DMS 273 treated with DMSO at 0.1 percent for 48 hours (cell line): ENCODE results near the gene APAF1.
"Not testable (repeated sequence)": the region's sequence is repeated elsewhere in the genome, so short reads cannot be mapped to it uniquely, and the experiment has no call there.

Experiments
- DNase-seq: peaks from one replicate; lab custom pipeline; 2025; lab: John Stamatoyannopoulos, UW

APAF1 gene

GRCh38 chr12:98730412-98730811, 85.3 kb downstream of the APAF1 start:
- DNase-seq: no peak

GRCh38 chr12:98733667-98734350, 88.7 kb downstream of the APAF1 start:
- DNase-seq: no peak

DNA sequence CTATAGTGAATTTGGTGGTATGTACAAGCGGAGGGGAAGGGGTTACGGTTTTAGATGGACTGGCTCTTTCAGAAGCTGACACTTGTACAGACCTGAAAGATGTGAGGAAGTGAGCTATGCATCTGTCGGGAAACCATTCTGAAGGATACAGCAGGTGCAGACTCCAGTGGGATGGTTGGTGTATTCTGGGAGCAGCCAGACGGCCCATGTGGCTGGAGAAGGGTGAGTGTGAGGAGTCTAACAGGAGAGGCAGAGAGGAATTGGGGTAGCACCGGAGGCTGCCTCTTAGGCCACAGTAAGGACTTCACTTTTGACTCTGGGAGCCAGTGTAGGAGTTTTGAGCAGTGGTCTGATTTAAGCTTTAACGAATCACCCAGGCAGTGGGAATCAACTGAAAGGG, 90.7 kb downstream of the APAF1 start:
- no peak for DNase-seq

- no peak for DNase-seq
Measured at GRCh38 chr12:98736352-98737321, 91.5 kb downstream of the APAF1 start.

DNA sequence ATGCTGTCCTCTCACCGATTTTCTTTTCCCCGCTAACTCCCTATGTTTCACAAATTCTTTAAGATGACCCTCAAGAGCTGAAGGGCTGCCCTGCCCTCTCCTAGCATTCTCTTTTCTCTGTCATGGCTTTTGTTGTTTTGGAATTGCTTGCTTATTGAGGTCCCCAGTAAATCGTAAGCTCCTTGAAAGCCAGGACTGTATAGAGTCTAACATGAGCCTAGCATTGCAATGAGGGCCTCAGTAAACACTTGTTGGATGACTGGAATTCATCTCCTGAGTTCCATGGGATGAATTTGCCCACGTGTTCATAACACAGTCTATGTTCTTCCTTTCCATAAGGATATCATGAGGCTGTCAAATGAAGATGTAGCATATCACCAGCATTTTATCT, 92.2 kb downstream of the APAF1 start:
- DNase-seq: no peak

GRCh38 chr12:98738002-98738401, 92.9 kb downstream of the APAF1 start:
- no peak for DNase-seq

GRCh38 chr12:98738539-98738938, 93.4 kb downstream of the APAF1 start:
- no peak for DNase-seq

- no peak for DNase-seq
Measured at GRCh38 chr12:98740751-98741150, 95.7 kb downstream of the APAF1 start.

DNA sequence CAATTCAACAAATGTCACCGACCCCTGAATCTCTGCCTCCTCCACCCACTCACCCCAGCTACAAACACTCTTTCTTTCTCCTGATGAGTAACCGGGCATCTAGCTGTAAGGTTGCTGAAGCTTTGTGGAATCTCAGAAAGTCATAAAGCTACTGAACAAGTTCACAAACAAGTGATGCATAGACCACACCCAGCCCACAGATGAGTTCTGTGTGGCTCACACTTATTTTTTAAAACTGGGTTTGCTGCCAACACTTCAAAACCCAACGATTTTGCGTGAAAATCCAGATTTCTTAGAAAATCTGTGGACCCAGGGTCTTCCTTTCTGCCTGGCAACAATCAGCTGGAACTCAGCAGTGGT, 96.1 kb downstream of the APAF1 start:
- DNase-seq: no peak

GRCh38 chr12:98741556-98742265, 96.6 kb downstream of the APAF1 start:
- no peak for DNase-seq

- no peak for DNase-seq
Measured at GRCh38 chr12:98743362-98743953, 98.4 kb downstream of the APAF1 start.

GRCh38 chr12:98744680-98745079, 99.6 kb downstream of the APAF1 start:
- no peak for DNase-seq

DNA sequence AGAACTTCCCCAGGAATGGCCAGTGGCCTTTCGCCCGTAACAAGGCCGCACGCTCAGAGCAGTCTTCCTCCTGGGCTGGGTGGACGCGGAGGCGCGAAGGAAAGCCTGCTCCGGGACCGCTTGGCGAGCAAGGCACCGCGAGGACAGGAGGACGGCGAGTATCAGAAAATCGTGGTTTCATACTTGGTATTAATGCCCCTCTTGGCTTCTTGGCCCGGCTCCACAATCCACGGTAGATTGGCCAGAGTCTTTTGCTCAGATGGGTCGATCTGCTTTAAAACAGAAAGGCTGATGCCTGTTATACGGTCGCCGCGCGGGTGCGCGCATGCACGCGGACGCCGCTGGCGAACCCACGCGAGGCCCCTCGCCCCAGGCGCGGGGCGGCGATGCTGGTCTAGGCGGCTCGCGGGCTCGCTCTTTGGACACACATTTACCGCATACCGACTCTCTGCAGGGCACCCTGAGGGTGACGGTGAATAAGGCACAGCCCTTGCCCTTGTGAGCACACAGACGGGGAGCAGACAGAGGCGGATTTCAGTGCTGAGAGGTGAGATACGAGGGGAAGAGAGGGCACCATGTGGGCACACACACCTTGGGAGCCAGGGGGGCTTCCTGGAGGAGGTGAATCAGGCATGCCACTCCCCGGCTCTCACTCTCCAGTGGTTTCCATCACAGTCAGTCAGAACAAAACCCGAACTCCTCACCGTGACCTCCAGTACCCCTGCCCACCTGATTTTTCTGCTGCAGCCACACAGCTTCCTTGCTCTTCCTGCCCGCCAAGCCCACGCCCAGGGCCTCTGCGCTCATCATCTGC, 100.7 kb downstream of the APAF1 start:
- DNase-seq: no peak

- DNase-seq: no peak
Measured at GRCh38 chr12:98748463-98748862, 103.4 kb downstream of the APAF1 start.

DNA sequence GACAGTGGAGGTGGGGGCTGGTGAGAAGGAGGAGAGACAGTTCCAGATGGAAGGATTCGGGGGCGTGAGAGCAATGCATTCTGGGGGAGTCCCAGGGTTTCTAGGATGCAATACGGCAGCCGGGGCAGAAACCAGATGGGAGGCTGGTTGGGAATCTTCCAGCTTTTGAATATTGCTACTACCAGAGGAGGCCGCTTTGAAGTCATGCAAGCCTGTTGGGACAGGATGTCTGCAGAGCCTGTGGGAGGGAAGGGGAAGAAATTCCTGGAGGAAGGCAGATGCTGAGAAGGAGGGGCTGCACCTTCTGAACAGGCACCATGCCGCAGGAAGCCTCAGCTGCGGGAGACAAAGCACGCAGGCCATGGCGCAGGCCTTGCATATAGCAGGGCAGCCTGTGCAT, 105.4 kb downstream of the APAF1 start:
- DNase-seq: no peak

DNA sequence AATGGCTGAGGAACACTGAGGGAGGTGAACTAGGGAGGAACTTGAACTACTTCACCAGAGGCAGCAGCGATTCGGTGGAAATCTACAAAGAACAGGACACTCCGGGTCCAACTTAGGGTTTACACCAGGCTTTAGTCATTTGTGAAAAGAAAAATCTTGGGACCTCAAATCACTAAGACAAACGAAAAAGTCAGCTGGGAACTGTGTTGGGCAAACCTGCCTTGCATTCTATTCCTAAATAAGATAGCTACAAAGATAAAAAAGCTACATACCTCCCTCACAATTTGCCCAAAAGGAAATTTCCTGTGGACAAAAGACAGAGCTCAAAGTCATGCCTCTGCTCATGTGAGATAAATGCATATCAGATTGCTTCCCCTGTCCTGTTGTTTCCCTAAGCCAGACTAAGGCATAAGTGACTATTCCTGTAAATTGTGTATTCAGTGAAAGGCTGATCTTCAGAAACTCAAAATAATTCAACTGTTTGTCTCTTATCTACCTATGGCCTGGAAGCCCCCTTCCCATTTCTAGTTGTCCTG, 106.6 kb downstream of the APAF1 start:
- DNase-seq: no peak

DNA sequence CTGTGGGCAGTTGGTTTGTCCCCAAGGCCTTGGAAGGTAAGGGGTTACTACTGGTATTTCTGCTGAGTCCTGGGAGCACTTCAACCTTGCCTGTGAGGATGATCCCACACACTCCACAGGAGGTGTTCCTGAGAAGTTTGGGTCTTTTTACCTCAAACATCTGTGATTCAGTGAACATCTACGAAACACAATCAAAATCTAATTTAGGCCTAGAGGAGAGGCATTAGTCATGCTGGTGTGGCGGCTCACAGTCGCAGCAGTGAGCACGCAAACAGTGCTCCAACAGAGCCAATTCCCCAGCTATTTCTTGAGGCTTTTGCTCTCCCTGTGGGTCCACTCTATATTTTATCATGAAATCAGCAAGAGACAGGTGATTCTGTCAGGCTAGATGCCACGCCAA, 107.6 kb downstream of the APAF1 start:
- DNase-seq: no peak

- DNase-seq: no peak
Measured at GRCh38 chr12:98754095-98754494, 109.0 kb downstream of the APAF1 start.

GRCh38 chr12:98755855-98756254, 110.8 kb downstream of the APAF1 start:
- not testable (repeated sequence) for DNase-seq

GRCh38 chr12:98757455-98757854, 112.4 kb downstream of the APAF1 start:
- no peak for DNase-seq

GRCh38 chr12:98758331-98758730, 113.2 kb downstream of the APAF1 start:
- DNase-seq: no peak
